ENCODE results near the gene POP4. TPM values are rescaled to one million over a fixed set of nuclear protein-coding genes. Genes with fewer than 3 reads are reported as not detected.
"Not testable (repeated sequence)": the region's sequence is repeated elsewhere in the genome, so short reads cannot be mapped to it uniquely, and the experiment has no call there.

Gene POP4
- total RNA-seq = 10 to 100 TPM; 43.7 to 57.2 (median 51.2) TPM

- peak; percentile 81 to 98 for TF ChIP-seq POLR2A (IDR thresholded peaks at IDR 0.05)
- peak; percentile 98 to 99 for TF ChIP-seq EP300 (IDR thresholded peaks at IDR 0.05)
- TF ChIP-seq, protein P1, sequence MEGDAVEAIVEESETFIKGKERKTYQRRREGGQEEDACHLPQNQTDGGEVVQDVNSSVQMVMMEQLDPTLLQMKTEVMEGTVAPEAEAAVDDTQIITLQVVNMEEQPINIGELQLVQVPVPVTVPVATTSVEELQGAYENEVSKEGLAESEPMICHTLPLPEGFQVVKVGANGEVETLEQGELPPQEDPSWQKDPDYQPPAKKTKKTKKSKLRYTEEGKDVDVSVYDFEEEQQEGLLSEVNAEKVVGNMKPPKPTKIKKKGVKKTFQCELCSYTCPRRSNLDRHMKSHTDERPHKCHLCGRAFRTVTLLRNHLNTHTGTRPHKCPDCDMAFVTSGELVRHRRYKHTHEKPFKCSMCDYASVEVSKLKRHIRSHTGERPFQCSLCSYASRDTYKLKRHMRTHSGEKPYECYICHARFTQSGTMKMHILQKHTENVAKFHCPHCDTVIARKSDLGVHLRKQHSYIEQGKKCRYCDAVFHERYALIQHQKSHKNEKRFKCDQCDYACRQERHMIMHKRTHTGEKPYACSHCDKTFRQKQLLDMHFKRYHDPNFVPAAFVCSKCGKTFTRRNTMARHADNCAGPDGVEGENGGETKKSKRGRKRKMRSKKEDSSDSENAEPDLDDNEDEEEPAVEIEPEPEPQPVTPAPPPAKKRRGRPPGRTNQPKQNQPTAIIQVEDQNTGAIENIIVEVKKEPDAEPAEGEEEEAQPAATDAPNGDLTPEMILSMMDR (IDR thresholded peaks at IDR 0.05) = peak in 1 of 5 experiments; percentile 46
- peak within 1 kb of the TSS; percentile 94 to 99 (median 98) for H3K27ac ChIP-seq
- peaks cover 4 to 32% (median 19%) of the 10 kb centered on the region in 4 donors for H3K4me1 ChIP-seq
- H3K27me3 ChIP-seq = no peaks in the 10 kb centered on the region
- H3K9me3 ChIP-seq = no peaks in the 10 kb centered on the region
- DNase-seq (ENCODE audit: low spot score in 2 of 2) = peak; percentile 96 to 98
- peak within 1 kb of the TSS; percentile 84 to 96 (median 94) for H3K4me3 ChIP-seq
- peaks cover 0 to 24% (median 0%) of the 10 kb centered on the region in 3 donors for H3K36me3 ChIP-seq
- WGBS, 2 donors = 0% methylated on average over 39 to 47 of the region's 47 CpGs
Observed at GRCh38 chr19:29605653-29606419, at the start of gene POP4. TSS of gene POP4 (plus strand) at chr19:29606283. CDS start at chr19:29606319, 36 bp downstream.

DNA sequence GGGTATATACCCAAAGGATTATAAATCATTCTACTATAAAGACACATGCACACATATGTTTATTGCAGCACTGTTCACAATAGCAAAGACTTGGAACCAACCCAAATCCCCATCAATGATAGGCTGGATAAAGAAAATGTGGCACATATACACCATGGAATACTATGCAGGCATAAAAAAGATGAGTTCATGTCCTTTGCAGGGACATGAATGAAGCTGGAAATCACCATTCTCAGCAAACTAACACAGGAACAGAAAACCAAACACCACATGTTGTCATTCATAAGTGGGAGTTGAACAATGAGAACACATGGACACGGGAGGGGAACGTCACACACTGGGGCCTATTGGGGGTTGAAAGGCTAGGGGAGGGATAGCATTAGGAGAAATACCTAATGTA, 47.0 kb upstream of the POP4 start:
- not testable (repeated sequence) for DNase-seq (ENCODE audit: low spot score in 2 of 2); H3K4me3 ChIP-seq; H3K4me1 ChIP-seq; H3K27ac ChIP-seq; H3K27me3 ChIP-seq; H3K36me3 ChIP-seq
- 86 to 91% methylated on average over 2 of the region's 2 CpGs for WGBS, 2 donors
- H3K9me3 ChIP-seq = peaks cover 0 to 62% (median 0%) of the 10 kb centered on the region in 4 donors

- Histone ChIP-seq H3K27me3 (peaks cover 0 to 9% of the 10 kb centered on the region in 2 donors), H3K27ac (no peak overlapping the region), H3K36me3 (no peaks in the 10 kb centered on the region), H3K4me3 (no peak overlapping the region), H3K4me1 (no peaks in the 10 kb centered on the region), H3K9me3 (peaks cover 0 to 56% (median 0%) of the 10 kb centered on the region in 4 donors)
- 84 to 91% methylated on average over 4 of the region's 4 CpGs for WGBS, 2 donors
- TF ChIP-seq POLR2A (IDR thresholded peaks at IDR 0.05) = no peak
- no peak for DNase-seq (ENCODE audit: low spot score in 2 of 2)
Observed at GRCh38 chr19:29559743-29560142, 46.3 kb upstream of the POP4 start.

DNA sequence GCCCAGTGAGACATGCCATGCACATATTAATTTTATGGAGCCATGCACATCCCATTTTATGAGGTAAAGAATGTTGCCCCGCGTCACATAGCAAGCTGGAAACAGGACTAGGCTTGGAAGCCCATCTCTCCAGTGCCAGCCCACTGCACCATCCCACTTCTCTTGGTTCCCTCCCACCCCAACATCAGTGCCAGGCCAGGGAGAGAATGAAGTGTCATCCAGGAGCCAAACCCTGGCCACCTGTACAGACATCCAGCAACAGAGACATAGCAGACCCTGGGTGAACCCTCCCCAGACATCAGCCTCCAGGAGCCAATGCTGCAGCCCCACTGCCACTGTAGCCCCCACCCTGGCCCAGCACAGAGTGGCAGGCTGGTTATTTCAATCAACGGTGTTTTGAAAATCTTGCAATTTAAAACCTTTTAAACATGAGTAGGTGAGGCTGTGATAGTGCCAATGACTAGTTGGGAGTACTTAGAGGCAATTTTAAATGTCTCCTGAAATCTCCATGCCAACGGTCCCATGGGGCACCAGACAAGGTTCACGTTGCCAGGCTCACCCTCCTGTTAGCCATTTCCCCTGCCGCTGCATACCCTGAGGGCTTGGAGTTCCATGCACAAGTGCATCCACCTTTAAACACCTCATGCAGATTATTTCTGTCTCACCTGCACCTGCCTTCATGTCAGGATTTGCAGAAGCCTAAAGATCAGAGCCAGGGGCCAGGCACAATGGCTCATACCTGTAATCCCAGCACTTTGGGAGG, 45.6 kb upstream of the POP4 start:
- no peak for DNase-seq (ENCODE audit: low spot score in 2 of 2)
- H3K4me3 ChIP-seq = no peak overlapping the region
- 92% methylated on average over 6 of the region's 6 CpGs for WGBS, 2 donors
- peaks cover 0 to 48% (median 0%) of the 10 kb centered on the region in 4 donors for H3K9me3 ChIP-seq
- no peaks in the 10 kb centered on the region for H3K36me3 ChIP-seq
- no peaks in the 10 kb centered on the region for H3K4me1 ChIP-seq
- TF ChIP-seq, protein P1 (IDR thresholded peaks at IDR 0.05) = no peak
- TF ChIP-seq POLR2A (IDR thresholded peaks at IDR 0.05) (no peak), EP300 (IDR thresholded peaks at IDR 0.05) (no peak)
- peaks cover 0 to 10% of the 10 kb centered on the region in 2 donors for H3K27me3 ChIP-seq
- no peak overlapping the region for H3K27ac ChIP-seq

DNA sequence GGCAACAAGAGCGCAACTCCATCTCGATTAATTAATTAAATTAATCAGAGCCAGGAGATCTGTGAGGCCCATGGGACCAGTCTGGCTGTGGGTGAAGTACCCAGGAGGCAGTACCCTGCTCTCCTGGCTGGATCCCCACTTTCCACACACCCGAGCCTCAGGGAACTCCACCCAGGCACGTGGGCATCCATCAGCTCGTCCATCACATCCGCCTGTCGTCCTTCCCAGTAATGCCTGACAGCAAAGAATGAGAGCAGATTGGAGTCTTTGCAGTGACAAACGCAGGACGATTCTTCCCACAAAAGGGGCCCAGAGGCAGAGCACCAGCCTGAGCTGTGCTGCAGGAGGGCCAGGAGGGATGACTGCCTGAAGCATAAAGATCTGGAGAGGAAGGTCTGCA, 44.5 kb upstream of the POP4 start:
- H3K36me3 ChIP-seq = no peaks in the 10 kb centered on the region
- H3K4me1 ChIP-seq = no peaks in the 10 kb centered on the region
- 71 to 76% methylated on average over 9 of the region's 9 CpGs for WGBS, 2 donors
- no peak overlapping the region for H3K4me3 ChIP-seq
- no peak for DNase-seq (ENCODE audit: low spot score in 2 of 2)
- TF ChIP-seq, protein P1 (IDR thresholded peaks at IDR 0.05) = no peak
- TF ChIP-seq EP300 (IDR thresholded peaks at IDR 0.05) (no peak), POLR2A (IDR thresholded peaks at IDR 0.05) (no peak)
- no peak overlapping the region for H3K27ac ChIP-seq
- H3K9me3 ChIP-seq = peaks cover 0 to 44% (median 0%) of the 10 kb centered on the region in 4 donors
- peaks cover 0 to 10% of the 10 kb centered on the region in 2 donors for H3K27me3 ChIP-seq
